ENCODE data around the gene TPSAB1.
"Not testable (repeated sequence)": the region's sequence is repeated elsewhere in the genome, so short reads cannot be mapped to it uniquely, and the experiment has no call there.

The TPSAB1 gene

DNA sequence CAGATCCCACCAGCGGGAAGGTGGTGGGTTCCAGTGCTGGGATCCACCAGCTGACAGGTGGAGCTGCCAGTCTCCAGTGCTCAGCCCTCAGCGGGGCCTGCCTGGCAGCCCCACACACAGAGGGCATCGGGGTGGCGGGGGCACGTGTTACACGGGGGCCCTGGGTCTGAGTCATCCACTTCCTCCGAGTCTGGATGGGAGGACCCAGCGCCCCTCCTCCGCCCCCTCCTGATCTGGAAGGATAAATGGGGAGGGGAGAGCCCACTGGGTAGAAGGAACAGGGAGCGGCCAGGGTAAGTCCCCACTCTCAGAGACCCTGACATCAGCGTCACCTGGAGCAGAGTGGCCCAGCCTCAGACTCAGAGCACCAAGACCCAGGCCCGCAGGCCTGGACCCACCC is at the start of gene TPSAB1:
Gene TPSAB1, plus strand, starts transcription at position 270 of the 400 bp plus-strand sequence. CDS start 234 bp downstream, outside the sequence.
- POLR2A ChIA-PET, CTCF ChIA-PET: not testable (repeated sequence)

DNA sequence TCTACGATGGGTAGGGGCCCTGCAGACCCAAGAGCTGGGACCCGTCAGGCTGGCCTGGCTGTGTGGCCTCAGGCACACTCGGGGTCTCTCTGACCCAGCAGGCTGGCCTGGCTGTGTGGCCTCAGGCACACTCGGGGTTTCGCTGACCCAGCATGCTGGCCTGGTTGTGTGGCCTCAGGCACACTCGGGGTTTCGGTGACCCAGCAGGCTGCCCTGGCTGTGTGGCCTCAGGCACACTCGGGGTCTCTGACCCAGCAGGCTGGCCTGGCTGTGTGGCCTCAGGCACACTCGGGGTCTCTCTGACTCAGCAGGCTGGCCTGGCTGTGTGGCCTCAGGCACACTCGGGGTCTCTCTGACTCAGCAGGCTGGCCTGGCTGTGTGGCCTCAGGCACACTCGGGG is 49.7 kb upstream of the TPSAB1 start:
- DNase-seq (ENCODE audit: low read depth, low spot score); CTCF ChIA-PET; H3K4me3 ChIP-seq (ENCODE audit: low read depth, low read length); POLR2A ChIA-PET: not testable (repeated sequence)

More for the DNA sequence above, at the start of gene TPSAB1:
- not testable (repeated sequence) for H3K4me3 ChIP-seq (ENCODE audit: low read depth, low read length); DNase-seq (ENCODE audit: low read depth, low spot score)

DNA sequence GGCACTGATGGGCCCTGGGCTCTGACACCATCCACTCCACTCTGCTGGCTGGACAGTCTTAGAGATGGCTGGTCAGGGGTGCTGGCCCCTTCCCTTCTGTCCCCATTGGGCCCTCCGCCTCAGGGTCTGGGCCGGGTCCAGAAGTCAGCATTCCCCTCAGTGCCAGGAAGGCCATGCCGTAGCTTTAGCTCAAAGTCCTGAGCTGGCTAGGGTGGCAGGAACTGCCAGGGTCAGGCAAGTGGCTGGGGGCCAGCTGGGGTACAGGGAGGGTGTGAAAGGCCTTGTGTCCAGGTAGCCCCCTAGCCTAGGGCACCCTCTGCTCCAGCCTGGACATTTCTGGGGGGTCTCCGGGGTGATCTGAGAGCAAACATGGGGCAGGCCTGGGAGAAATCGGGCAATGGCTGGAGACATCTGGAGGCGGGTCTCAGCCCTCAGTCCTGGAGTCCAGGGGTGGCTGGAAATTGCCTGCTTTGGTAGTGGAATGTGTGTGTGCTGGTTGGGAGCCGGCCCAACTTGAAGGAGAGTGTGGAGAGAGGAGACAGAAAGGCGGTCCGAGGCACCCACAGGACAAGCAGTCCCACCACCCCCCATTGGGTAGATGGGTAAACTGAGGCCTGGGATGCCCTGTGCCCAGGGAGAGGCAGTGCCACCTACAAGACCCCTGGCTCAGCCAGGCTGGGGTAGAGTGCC is 48.0 kb upstream of the TPSAB1 start:
- TF ChIP-seq, protein P1, sequence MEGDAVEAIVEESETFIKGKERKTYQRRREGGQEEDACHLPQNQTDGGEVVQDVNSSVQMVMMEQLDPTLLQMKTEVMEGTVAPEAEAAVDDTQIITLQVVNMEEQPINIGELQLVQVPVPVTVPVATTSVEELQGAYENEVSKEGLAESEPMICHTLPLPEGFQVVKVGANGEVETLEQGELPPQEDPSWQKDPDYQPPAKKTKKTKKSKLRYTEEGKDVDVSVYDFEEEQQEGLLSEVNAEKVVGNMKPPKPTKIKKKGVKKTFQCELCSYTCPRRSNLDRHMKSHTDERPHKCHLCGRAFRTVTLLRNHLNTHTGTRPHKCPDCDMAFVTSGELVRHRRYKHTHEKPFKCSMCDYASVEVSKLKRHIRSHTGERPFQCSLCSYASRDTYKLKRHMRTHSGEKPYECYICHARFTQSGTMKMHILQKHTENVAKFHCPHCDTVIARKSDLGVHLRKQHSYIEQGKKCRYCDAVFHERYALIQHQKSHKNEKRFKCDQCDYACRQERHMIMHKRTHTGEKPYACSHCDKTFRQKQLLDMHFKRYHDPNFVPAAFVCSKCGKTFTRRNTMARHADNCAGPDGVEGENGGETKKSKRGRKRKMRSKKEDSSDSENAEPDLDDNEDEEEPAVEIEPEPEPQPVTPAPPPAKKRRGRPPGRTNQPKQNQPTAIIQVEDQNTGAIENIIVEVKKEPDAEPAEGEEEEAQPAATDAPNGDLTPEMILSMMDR (IDR thresholded peaks at IDR 0.05; ENCODE audit: insufficient read depth, low read length, missing control alignments): no peak
- CTCF ChIA-PET: interaction anchor here (0.6 kb wide), 1 partner anchor 84 kb away, joined by 3 read pairs; no protein-coding TSS in a partner anchor

DNA sequence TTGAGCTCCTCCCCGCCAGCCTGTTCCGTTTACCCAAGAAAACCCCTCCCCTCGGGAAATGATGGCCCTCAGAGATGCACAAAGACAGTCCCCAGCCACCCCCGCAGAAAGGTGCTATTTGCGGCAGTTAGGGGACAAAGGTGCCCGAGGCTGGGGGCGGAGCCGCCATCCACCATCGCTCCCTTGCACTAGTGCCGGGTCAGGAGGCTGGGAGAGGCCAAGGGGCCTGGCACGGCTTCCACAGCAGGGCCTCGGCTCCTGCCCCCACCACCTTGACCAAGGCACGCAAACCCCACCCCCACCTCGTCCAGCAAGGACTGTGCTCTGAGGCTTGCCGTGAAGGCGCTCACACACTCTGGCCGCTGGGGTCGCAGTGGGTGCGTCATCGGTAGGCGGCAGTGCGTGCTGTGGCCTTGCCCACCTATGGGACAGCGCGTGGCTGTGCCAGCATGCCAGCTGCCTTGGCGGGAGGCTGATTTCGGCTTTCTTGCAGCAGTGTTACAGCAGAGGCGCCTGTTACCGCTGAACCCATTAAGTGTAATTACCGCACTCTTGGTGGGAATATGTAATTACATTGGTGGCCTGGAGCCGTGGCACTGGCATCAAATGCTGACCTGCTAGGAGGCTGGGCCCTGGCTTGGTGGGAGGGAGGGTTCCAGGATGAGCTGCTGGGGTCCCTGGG is 47.2 kb upstream of the TPSAB1 start:
- TF ChIP-seq, protein P1 (IDR thresholded peaks at IDR 0.05; ENCODE audit: insufficient read depth, low read length, missing control alignments): no peak

More for the DNA sequence above, 48.0 kb upstream of the TPSAB1 start:
- no peak overlapping the region for H3K4me3 ChIP-seq (ENCODE audit: low read depth, low read length)
- DNase-seq (ENCODE audit: low read depth, low spot score): no peak
- POLR2A ChIA-PET: no interaction called here

DNA sequence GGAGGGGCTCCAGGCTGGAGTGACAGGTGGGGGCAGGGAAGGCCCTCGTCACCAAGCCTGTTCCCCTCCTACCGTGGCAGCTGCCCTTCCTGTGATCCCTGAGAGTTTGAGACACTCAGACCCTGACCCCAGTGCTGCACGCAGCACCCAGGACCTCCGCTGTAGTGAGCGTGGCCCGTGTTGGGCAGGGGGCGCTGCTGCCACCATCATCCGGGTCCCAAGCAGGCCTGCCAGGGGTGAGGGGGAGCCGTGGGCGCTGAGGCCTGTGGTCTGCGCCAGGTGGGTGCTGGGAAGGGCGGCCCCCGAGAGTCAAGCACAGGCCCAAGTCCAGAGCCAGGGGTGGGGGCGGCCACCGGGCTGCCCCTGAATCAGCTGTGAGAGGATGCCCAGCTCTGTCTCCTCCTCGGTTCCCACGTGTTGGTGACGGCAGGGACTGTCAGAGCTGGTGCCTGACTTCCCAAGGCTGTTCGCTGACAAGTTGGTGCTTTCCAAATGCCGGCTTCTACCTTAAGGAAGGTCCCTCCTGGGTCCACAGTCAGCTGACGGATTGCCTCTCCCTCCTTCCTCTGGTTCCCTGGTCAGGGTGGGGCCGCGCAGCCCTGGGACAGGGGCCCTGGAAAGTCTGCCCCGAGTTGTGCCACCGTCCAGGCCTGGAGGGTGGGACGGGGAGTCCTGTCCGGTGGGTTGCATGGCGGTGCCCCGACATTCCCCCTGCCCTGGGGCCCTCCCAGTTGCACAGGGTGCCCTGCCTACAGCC is 46.5 kb upstream of the TPSAB1 start:
- TF ChIP-seq, protein P1 (IDR thresholded peaks at IDR 0.05; ENCODE audit: insufficient read depth, low read length, missing control alignments): no peak
- DNase-seq (ENCODE audit: low read depth, low spot score): no peak
- ChIA-PET CTCF (interaction anchor here (0.6 to 1.4 kb wide), 7 partner anchors 11 to 483 kb away, joined by 3 to 4 read pairs (median 3); partner anchors contain the start of gene TPSG1), POLR2A (no interaction called here)
- no peak overlapping the region for H3K4me3 ChIP-seq (ENCODE audit: low read depth, low read length)

More for the DNA sequence above, 47.2 kb upstream of the TPSAB1 start:
- no peak for DNase-seq (ENCODE audit: low read depth, low spot score)
- ChIA-PET CTCF (interaction anchor here (0.6 to 1.4 kb wide), 5 partner anchors 32 to 137 kb away, joined by 3 to 4 read pairs (median 3); partner anchors contain the start of gene TPSG1), POLR2A (no interaction called here)
- no peak overlapping the region for H3K4me3 ChIP-seq (ENCODE audit: low read depth, low read length)

DNA sequence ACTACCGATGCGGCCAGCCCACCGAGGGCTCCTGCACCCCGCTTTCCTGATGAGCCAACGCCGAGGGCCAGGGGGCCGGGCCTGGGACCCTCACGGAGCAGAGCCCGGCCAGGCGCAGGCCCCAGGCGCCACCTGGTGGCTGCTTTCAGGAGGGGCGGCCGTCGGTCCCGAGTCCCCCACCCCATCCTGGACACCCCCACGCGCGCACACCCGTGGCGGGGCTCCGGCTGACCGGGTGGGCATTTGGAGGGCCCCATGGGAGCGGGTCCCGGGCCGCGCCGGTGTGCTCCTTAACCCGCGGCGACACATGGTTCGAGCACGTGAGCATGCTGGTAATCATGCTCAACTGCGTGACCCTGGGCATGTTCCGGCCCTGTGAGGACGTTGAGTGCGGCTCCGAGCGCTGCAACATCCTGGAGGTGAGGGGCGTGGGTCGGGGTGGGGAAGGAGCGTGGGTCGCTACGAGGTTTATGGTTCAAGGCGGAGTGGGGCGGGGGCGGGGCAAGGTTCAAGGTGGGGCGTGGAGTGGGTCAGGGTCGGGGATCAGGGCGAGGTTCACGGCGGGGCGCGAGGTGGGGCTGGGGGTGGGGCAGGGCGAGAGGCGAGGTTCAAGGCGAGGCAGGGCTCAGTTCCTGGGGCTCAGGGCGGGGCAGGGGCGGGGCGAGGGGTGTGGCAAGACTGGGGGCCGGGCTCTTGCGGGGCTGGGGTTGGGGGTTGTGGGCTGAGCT is 45.7 kb upstream of the TPSAB1 start:
- ChIA-PET CTCF (interaction anchor here (0.7 to 1.4 kb wide), 5 partner anchors 10 to 484 kb away, joined by 3 to 4 read pairs (median 3); no protein-coding TSS in a partner anchor), POLR2A (no interaction called here)
- no peak overlapping the region for H3K4me3 ChIP-seq (ENCODE audit: low read depth, low read length)
- TF ChIP-seq, protein P1 (IDR thresholded peaks at IDR 0.05; ENCODE audit: insufficient read depth, low read length, missing control alignments): peak; percentile 82
- DNase-seq (ENCODE audit: low read depth, low spot score): no peak
